ENCODE measurements around the gene MRPS26. TPM values are rescaled to one million over a fixed set of nuclear protein-coding genes. Genes with fewer than 3 reads are reported as not detected.

The MRPS26 gene
- total RNA-seq, 3 donors from 2014 or later: 34.4 to 50.8 (median 44.9) TPM

- H3K4me1 ChIP-seq: peaks cover 4 to 5% of the 10 kb centered on the region in 2 donors
Observed at GRCh38 chr20:3045042-3045815, 623 bp upstream of the MRPS26 start.

GRCh38 chr20:3046677-3047462, 1.0 kb downstream of the MRPS26 start:
- TF ChIP-seq POLR2AphosphoS5 (IDR thresholded peaks at IDR 0.05) (no peak), CTCF (IDR thresholded peaks at IDR 0.05) (no peak), POLR2A (IDR thresholded peaks at IDR 0.05) (no peak)
- Histone ChIP-seq H3K4me3 (peak overlapping the region; percentile 82 to 91 (median 88)), H3K27ac (peak overlapping the region; percentile 93 to 94), H3K4me1 (peaks cover 4 to 5% of the 10 kb centered on the region in 2 donors), H3K27me3 (no peaks in the 10 kb centered on the region), H3K36me3 (no peaks in the 10 kb centered on the region), H3K9me3 (no peaks in the 10 kb centered on the region)
- intact Hi-C loops (cut with DNase I; ENCODE audit: low total_unique reads): loop anchor here (5.0 kb wide), 1 partner anchor 70 kb away; no protein-coding TSS in a partner anchor
- no peak for DNase-seq (ENCODE audit: low spot score in 2 of 2)

More at GRCh38 chr20:3045042-3045815, 623 bp upstream of the MRPS26 start:
- Histone ChIP-seq H3K9me3 (no peaks in the 10 kb centered on the region), H3K27me3 (no peaks in the 10 kb centered on the region), H3K4me3 (peak overlapping the region; percentile 82 to 91 (median 88)), H3K27ac (peak overlapping the region; percentile 93 to 94), H3K36me3 (no peaks in the 10 kb centered on the region)
- TF ChIP-seq CTCF (IDR thresholded peaks at IDR 0.05) (no peak), POLR2A (IDR thresholded peaks at IDR 0.05) (no peak), POLR2AphosphoS5 (IDR thresholded peaks at IDR 0.05) (no peak)
- DNase-seq (ENCODE audit: low spot score in 2 of 2): peak; percentile 70 to 86
- intact Hi-C loops (cut with DNase I; ENCODE audit: low total_unique reads): loop anchor here (5.0 kb wide), 1 partner anchor 72 kb away; no protein-coding TSS in a partner anchor

- Histone ChIP-seq H3K27ac (no peak overlapping the region), H3K9me3 (no peaks in the 10 kb centered on the region), H3K36me3 (no peaks in the 10 kb centered on the region), H3K4me1 (peaks cover 4 to 5% of the 10 kb centered on the region in 2 donors), H3K4me3 (no peak overlapping the region), H3K27me3 (no peaks in the 10 kb centered on the region)
- TF ChIP-seq CTCF (IDR thresholded peaks at IDR 0.05) (no peak), POLR2A (IDR thresholded peaks at IDR 0.05) (no peak), POLR2AphosphoS5 (IDR thresholded peaks at IDR 0.05) (no peak)
- DNase-seq (ENCODE audit: low spot score in 2 of 2): no peak
- intact Hi-C loops (cut with DNase I; ENCODE audit: low total_unique reads): loop anchor here (5.0 kb wide), 1 partner anchor 70 kb away; no protein-coding TSS in a partner anchor
Observed at GRCh38 chr20:3047486-3048419, 1.9 kb downstream of the MRPS26 start.

GRCh38 chr20:3051385-3052019, 5.7 kb downstream of the MRPS26 start:
- intact Hi-C loops (cut with DNase I; ENCODE audit: low total_unique reads): no loop called here
- TF ChIP-seq POLR2AphosphoS5 (IDR thresholded peaks at IDR 0.05): no peak
- TF ChIP-seq POLR2A (IDR thresholded peaks at IDR 0.05): no peak
- no peak for TF ChIP-seq CTCF (IDR thresholded peaks at IDR 0.05)
- H3K4me3 ChIP-seq: no peak overlapping the region

More at GRCh38 chr20:3051385-3052019, 5.7 kb downstream of the MRPS26 start:
- Histone ChIP-seq H3K27ac (no peak overlapping the region), H3K9me3 (no peaks in the 10 kb centered on the region), H3K4me1 (peaks cover 4 to 5% of the 10 kb centered on the region in 2 donors), H3K27me3 (no peaks in the 10 kb centered on the region), H3K36me3 (no peaks in the 10 kb centered on the region)
- no peak for DNase-seq (ENCODE audit: low spot score in 2 of 2)

All from breast epithelium (tissue), 4 donors.